ENCODE data around the gene DIP2C.
A peak's percentile ranks its signal among the peaks of the same experiment; 100 is the strongest.

Gene DIP2C

GRCh38 chr10:297567-297966, 391.9 kb downstream of the DIP2C start:
- H3K79me2 ChIP-seq (ENCODE audit: control insufficient read depth, insufficient read depth, low read length, unreplicated experiment), result no peaks in the 10 kb centered on the region
- H3K36me3 ChIP-seq (ENCODE audit: insufficient read depth, low read length), result no peaks in the 10 kb centered on the region
- H3K4me1 ChIP-seq (ENCODE audit: control insufficient read depth, insufficient read depth, low read length, unreplicated experiment), result peaks cover 9% of the 10 kb centered on the region
- H3K27me3 ChIP-seq (ENCODE audit: insufficient read depth, low read length), result no peaks in the 10 kb centered on the region
- peak overlapping the region; percentile 50 for H2AFZ ChIP-seq (ENCODE audit: low read length, unreplicated experiment)
- peak overlapping the region; percentile 55 for H3K4me3 ChIP-seq (ENCODE audit: low read depth, low read length)
- peak overlapping the region; percentile 82 for H3K27ac ChIP-seq (ENCODE audit: low read depth, low read length)

GRCh38 chr10:293636-294035, 395.8 kb downstream of the DIP2C start:
- Histone ChIP-seq H3K4me1 (ENCODE audit: control insufficient read depth, insufficient read depth, low read length, unreplicated experiment) (peaks cover 9% of the 10 kb centered on the region), H3K27me3 (ENCODE audit: insufficient read depth, low read length) (no peaks in the 10 kb centered on the region), H3K36me3 (ENCODE audit: insufficient read depth, low read length) (no peaks in the 10 kb centered on the region), H3K79me2 (ENCODE audit: control insufficient read depth, insufficient read depth, low read length, unreplicated experiment) (no peaks in the 10 kb centered on the region), H3K4me3 (ENCODE audit: low read depth, low read length) (no peak overlapping the region), H2AFZ (ENCODE audit: low read length, unreplicated experiment) (no peak overlapping the region), H3K27ac (ENCODE audit: low read depth, low read length) (no peak overlapping the region)

DNA sequence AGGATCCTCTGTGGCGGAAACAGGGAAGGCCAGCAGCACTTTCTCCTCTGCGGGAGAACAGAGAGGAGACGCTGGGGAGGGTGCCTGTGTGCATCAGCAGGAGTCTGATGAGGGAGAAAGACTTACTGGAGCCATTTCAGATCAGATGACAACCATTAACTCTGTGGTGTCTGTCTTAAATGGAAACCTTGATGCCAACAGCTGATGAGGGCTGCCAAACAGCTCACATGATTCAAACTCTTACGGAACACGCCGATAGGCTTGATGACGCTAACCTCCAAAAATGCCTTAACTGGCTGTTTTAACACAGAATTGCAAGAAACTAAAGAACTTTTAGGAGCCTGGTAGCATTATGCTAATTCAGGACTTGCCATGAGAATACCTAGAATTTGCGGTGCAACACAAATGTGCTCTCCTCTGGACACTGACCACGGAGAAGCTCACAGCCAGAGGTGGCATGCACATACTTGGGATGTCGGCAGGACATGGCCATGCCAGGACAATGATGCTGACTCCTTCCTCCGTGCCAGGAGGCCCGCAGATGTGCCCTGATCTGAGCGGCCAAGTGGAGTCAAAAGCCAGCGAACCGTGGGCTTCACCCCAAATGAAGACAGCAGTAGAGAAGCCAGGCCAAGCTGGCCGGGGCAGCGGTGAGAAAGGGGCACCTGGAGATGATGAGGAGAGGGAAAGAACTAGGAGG, 399.3 kb downstream of the DIP2C start:
- Histone ChIP-seq H2AFZ (ENCODE audit: low read length, unreplicated experiment) (no peak overlapping the region), H3K27ac (ENCODE audit: low read depth, low read length) (no peak overlapping the region), H3K79me2 (ENCODE audit: control insufficient read depth, insufficient read depth, low read length, unreplicated experiment) (no peaks in the 10 kb centered on the region), H3K4me1 (ENCODE audit: control insufficient read depth, insufficient read depth, low read length, unreplicated experiment) (no peaks in the 10 kb centered on the region), H3K4me3 (ENCODE audit: low read depth, low read length) (no peak overlapping the region), H3K36me3 (ENCODE audit: insufficient read depth, low read length) (no peaks in the 10 kb centered on the region), H3K27me3 (ENCODE audit: insufficient read depth, low read length) (no peaks in the 10 kb centered on the region)

- H3K27ac ChIP-seq (ENCODE audit: low read depth, low read length), result no peak overlapping the region
- H3K27me3 ChIP-seq (ENCODE audit: insufficient read depth, low read length), result no peaks in the 10 kb centered on the region
- H3K36me3 ChIP-seq (ENCODE audit: insufficient read depth, low read length), result no peaks in the 10 kb centered on the region
- H3K79me2 ChIP-seq (ENCODE audit: control insufficient read depth, insufficient read depth, low read length, unreplicated experiment), result no peaks in the 10 kb centered on the region
- no peak overlapping the region for H2AFZ ChIP-seq (ENCODE audit: low read length, unreplicated experiment)
- no peaks in the 10 kb centered on the region for H3K4me1 ChIP-seq (ENCODE audit: control insufficient read depth, insufficient read depth, low read length, unreplicated experiment)
- H3K4me3 ChIP-seq (ENCODE audit: low read depth, low read length), result no peak overlapping the region
These were observed 399.9 kb downstream of the DIP2C start for GRCh38 chr10:289581-289980.

- Histone ChIP-seq H3K4me3 (ENCODE audit: low read depth, low read length) (no peak overlapping the region), H3K27me3 (ENCODE audit: insufficient read depth, low read length) (no peaks in the 10 kb centered on the region), H3K4me1 (ENCODE audit: control insufficient read depth, insufficient read depth, low read length, unreplicated experiment) (no peaks in the 10 kb centered on the region), H3K27ac (ENCODE audit: low read depth, low read length) (no peak overlapping the region), H3K79me2 (ENCODE audit: control insufficient read depth, insufficient read depth, low read length, unreplicated experiment) (no peaks in the 10 kb centered on the region), H2AFZ (ENCODE audit: low read length, unreplicated experiment) (no peak overlapping the region), H3K36me3 (ENCODE audit: insufficient read depth, low read length) (no peaks in the 10 kb centered on the region)
These were observed 400.9 kb downstream of the DIP2C start for GRCh38 chr10:288316-289200.

DNA sequence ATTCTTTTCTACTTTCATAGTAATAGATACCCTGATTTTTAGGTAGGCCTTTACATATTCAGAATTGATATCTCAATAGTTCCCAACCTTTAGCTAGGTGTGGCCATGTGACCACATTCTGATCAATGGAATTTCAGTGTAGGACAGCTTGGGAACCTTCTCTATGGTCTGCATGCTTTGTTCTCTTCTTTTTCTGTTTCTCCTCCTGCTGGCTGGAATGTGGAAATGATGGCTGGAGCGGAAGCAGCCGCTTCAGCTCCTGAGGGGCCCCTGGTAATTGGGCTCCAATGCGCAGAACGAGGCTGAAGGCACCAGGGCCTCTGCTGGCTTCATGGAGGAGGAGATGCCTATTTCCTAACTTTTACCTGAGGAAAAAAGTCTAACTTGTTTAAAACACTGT, 401.7 kb downstream of the DIP2C start:
- Histone ChIP-seq H3K27ac (ENCODE audit: low read depth, low read length) (no peak overlapping the region), H3K36me3 (ENCODE audit: insufficient read depth, low read length) (no peaks in the 10 kb centered on the region), H3K4me3 (ENCODE audit: low read depth, low read length) (no peak overlapping the region), H3K4me1 (ENCODE audit: control insufficient read depth, insufficient read depth, low read length, unreplicated experiment) (no peaks in the 10 kb centered on the region), H3K79me2 (ENCODE audit: control insufficient read depth, insufficient read depth, low read length, unreplicated experiment) (no peaks in the 10 kb centered on the region), H2AFZ (ENCODE audit: low read length, unreplicated experiment) (no peak overlapping the region), H3K27me3 (ENCODE audit: insufficient read depth, low read length) (no peaks in the 10 kb centered on the region)

GRCh38 chr10:287026-287709, 402.3 kb downstream of the DIP2C start:
- no peaks in the 10 kb centered on the region for H3K79me2 ChIP-seq (ENCODE audit: control insufficient read depth, insufficient read depth, low read length, unreplicated experiment)
- H3K4me3 ChIP-seq (ENCODE audit: low read depth, low read length), result no peak overlapping the region
- H2AFZ ChIP-seq (ENCODE audit: low read length, unreplicated experiment), result no peak overlapping the region
- no peaks in the 10 kb centered on the region for H3K27me3 ChIP-seq (ENCODE audit: insufficient read depth, low read length)
- H3K27ac ChIP-seq (ENCODE audit: low read depth, low read length), result no peak overlapping the region
- H3K4me1 ChIP-seq (ENCODE audit: control insufficient read depth, insufficient read depth, low read length, unreplicated experiment), result no peaks in the 10 kb centered on the region
- no peaks in the 10 kb centered on the region for H3K36me3 ChIP-seq (ENCODE audit: insufficient read depth, low read length)

DNA sequence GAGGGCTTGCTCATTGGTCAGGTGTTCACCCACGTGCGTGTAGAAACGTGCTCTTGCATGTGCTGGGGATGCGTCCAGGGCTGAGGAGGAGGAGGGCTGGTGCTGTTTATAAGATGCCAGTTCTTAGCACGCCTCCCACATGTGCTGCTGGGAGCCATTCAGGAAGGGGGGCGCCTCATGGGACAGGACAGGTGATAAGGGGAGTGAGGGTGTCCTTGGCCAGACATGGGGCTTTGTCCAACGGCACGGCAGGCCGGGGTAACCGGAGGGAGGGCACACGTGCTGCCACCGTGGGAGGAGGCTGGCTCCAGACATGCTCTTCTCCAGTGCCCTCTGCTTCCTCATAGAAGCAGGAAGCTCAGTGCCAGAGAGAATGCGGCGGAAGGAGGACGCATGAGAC, 404.3 kb downstream of the DIP2C start:
- H3K4me3 ChIP-seq (ENCODE audit: low read depth, low read length), result no peak overlapping the region

GRCh38 chr10:283916-284356, 405.5 kb downstream of the DIP2C start:
- H2AFZ ChIP-seq (ENCODE audit: low read length, unreplicated experiment), result no peak overlapping the region
- no peak overlapping the region for H3K27ac ChIP-seq (ENCODE audit: low read depth, low read length)
- H3K4me3 ChIP-seq (ENCODE audit: low read depth, low read length), result no peak overlapping the region

More for the DNA sequence above, 404.3 kb downstream of the DIP2C start:
- Histone ChIP-seq H3K36me3 (ENCODE audit: insufficient read depth, low read length) (0 out of 2 replicates have a peak, but pooled peaks cover 5% of the 10 kb centered on the region), H3K79me2 (ENCODE audit: control insufficient read depth, insufficient read depth, low read length, unreplicated experiment) (no peaks in the 10 kb centered on the region), H3K27ac (ENCODE audit: low read depth, low read length) (no peak overlapping the region), H3K4me1 (ENCODE audit: control insufficient read depth, insufficient read depth, low read length, unreplicated experiment) (no peaks in the 10 kb centered on the region), H3K27me3 (ENCODE audit: insufficient read depth, low read length) (no peaks in the 10 kb centered on the region), H2AFZ (ENCODE audit: low read length, unreplicated experiment) (no peak overlapping the region)

DNA sequence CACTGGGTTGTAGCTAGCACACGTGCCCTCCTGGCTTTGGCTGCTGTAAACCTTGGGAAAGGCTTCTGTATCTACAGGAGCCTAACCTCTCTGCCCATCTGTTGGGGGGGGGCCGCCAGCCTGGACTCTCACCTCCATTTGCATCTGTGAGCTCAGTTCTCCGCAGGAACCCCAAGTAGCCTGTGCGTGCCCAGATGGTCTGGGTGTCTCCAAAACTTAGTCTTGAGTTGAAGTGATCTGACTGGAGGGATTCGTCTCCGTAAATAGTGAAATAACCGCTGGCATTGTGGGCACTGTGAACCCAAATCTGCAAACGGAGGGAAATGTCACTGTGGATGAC, 406.4 kb downstream of the DIP2C start:
- Histone ChIP-seq H3K36me3 (ENCODE audit: insufficient read depth, low read length) (0 out of 2 replicates have a peak, but pooled peaks cover 5% of the 10 kb centered on the region), H3K4me1 (ENCODE audit: control insufficient read depth, insufficient read depth, low read length, unreplicated experiment) (no peaks in the 10 kb centered on the region), H3K27ac (ENCODE audit: low read depth, low read length) (no peak overlapping the region)

More at GRCh38 chr10:283916-284356, 405.5 kb downstream of the DIP2C start:
- no peaks in the 10 kb centered on the region for H3K4me1 ChIP-seq (ENCODE audit: control insufficient read depth, insufficient read depth, low read length, unreplicated experiment)
- no peaks in the 10 kb centered on the region for H3K79me2 ChIP-seq (ENCODE audit: control insufficient read depth, insufficient read depth, low read length, unreplicated experiment)
- 0 out of 2 replicates have a peak, but pooled peaks cover 5% of the 10 kb centered on the region for H3K36me3 ChIP-seq (ENCODE audit: insufficient read depth, low read length)
- H3K27me3 ChIP-seq (ENCODE audit: insufficient read depth, low read length), result no peaks in the 10 kb centered on the region

More for the DNA sequence above, 406.4 kb downstream of the DIP2C start:
- Histone ChIP-seq H3K79me2 (ENCODE audit: control insufficient read depth, insufficient read depth, low read length, unreplicated experiment) (no peaks in the 10 kb centered on the region), H2AFZ (ENCODE audit: low read length, unreplicated experiment) (no peak overlapping the region), H3K27me3 (ENCODE audit: insufficient read depth, low read length) (no peaks in the 10 kb centered on the region), H3K4me3 (ENCODE audit: low read depth, low read length) (no peak overlapping the region)

Measured in ACC112 (cell line).